HG03039 (cell line): Measurements from ENCODE around the gene TRIM52.
A peak's percentile ranks its signal among the peaks of the same experiment; 100 is the strongest.

Experiments
- ATAC-seq: cut with Tn5 transposase; IDR thresholded peaks from one replicate; pipeline ENCODE4 v1.9.1; 2021; ENCODE audit warnings: mild to moderate bottlenecking, moderate library complexity; ENCODE audit not compliant: unreplicated experiment

Gene TRIM52

DNA sequence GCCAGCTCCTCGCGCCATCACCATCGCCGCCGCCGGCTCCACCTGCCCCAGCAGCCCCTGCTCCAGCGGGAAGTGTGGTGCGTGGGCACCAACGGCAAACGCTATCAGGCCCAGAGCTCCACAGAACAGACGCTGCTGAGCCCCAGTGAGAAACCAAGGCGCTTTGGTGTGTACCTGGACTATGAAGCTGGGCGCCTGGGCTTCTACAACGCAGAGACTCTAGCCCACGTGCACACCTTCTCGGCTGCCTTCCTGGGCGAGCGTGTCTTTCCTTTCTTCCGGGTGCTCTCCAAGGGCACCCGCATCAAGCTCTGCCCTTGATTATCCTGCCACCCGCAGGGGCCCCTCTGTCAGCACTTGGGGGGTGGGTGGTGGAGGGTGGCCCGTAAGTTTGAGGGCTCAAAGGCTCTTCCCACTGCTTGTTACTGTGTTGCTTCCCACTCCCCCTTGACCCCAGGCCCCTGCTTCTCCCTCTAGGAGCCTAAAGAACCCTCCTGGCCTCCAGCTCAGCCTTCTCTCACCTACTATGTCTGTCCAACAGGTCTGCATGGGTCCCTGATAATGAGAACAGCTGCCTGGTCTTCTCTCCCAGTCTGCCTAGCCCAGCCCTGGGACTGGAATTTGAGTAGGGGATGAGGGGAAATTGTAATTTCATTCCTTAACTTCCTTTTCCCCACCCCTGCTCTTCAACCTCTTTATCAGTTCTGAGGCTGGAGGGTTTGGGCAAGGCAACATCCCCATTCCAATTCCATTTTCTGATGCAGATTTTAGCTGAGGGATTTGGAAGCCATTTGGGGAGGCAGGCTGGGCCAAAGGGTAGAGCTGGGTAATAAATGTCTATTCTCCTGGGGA lies 26.3 kb downstream of the TRIM52 start:
- ATAC-seq, result no peak

DNA sequence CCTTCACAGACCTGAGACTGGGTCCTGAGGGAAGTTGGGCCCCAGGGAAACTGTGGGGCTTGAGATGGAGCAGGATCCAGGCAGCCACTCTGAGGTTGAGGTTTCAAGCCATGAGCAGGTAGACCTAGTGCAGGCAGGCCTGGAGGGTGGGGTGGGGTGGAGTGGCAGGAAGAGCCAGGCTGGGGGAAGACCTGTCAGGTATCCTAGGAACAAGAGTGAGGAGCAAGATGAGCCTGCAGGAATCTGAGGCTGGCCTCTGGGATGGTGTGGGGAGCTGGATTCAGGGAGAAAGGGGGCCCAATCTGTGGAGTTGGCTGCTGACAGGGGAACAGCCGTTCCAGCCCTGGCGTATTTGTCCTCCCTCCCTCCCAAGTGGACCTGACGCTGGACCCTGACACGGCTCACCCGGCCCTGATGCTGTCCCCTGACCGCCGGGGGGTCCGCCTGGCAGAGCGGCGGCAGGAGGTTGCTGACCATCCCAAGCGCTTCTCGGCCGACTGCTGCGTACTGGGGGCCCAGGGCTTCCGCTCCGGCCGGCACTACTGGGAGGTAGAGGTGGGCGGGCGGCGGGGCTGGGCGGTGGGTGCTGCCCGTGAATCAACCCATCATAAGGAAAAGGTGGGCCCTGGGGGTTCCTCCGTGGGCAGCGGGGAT lies 27.0 kb downstream of the TRIM52 start:
- ATAC-seq, result no peak

DNA sequence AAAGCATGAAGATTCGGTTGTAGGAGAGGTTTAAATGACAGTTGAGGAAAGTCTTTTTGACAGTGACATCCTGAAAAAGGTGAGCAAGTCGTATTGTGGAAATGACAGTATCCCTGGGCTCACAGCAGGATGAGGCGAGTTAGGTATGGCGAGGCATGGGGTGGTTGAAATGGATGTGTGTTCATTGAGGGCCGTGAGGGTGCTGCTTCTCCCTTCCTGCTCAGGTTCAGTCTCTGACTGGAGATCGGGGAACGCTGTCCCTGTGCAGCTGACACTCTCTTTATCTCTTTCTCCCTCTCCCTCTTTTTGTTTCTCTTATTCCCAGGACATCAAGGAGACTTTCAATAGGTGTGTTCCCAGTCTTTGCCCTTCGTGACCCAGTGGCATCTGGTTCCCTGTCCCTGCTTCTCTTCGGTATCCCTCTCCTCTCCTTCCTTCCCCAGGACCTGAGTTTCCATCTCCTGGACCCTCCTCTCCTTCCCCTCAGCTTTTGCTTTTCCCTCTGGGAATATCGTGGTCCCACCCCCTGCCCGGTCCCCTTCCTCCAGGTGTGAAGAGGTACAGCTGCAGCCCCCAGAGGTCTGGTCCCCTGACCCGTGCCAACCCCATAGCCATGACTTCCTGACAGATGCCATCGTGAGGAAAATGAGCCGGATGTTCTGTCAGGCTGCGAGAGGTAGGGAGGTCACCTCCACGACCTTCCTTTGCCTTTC lies 27.7 kb downstream of the TRIM52 start:
- ATAC-seq, result no peak

DNA sequence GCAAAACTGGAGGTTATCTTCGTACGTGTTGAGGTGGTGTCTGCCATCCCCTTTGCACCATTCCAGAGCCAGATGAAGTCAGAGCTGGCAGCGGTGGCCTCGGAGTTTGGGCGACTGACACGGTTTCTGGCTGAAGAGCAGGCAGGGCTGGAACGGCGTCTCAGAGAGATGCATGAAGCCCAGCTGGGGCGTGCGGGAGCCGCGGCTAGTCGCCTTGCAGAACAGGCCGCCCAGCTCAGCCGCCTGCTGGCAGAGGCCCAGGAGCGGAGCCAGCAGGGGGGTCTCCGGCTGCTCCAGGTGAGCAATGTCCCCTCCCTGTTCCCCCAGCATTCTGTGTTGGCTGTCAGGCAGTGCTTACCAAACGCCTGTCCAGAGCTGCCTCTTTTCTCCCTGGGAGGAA lies 28.4 kb downstream of the TRIM52 start:
- ATAC-seq, result no peak

DNA sequence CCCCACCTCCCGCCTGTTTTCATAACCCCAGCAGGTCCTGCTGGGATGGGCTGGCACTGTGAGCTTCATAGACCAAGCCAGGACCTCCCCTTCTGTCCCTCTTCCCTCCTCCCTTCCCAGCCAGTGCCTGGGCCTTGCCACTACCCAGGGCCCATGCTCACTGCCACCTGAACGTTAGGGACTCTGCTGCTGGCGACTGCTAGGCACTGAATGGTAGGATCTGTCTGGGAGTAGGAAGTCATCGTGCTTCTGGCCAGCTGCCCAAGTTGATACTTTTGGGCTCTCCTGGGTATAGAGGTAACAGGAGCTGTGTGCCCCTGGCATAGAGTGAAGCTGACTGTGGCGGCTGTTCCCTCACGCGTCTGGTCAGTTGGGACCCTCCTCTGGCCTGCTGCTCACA lies 29.5 kb downstream of the TRIM52 start:
- ATAC-seq, result no peak

DNA sequence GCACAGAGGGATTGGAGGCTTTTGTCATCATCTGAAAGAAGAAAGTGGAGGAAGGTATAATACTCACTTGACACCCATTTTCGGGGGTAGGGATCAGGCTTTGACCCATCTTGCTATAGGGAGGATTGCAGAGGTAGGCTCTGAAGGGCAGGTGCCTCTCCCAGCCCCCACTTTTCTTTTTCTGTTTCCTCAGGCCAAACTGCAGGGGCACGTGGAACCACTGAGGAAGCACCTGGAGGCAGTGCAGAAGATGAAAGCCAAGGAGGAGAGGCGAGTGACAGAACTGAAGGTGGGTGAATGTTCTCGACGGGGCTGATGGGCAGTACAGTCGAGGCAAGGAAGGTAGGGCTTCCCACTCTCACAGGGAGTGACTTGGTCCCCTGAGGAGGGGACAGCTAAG lies 30.4 kb downstream of the TRIM52 start:
- ATAC-seq, result no peak

DNA sequence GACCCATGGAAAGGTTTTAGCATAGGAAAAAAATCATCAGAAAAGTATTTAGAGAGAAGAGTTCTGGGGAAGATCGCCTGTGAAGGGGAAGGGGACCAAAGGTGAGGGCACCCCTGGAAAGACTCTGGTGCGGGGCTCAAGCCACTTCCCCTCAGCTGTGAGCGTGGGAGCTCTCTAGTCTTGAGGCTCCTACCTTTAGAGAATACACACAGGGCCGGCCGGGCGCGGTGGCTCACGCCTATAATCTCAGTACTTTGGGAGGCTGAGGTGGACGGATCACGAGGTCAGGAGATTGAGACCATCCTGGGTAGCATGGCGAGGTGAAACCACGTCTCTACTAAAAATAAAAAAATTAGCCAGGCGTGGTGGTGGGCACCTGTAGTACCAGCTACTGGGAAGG lies 30.9 kb downstream of the TRIM52 start:
- no peak for ATAC-seq

DNA sequence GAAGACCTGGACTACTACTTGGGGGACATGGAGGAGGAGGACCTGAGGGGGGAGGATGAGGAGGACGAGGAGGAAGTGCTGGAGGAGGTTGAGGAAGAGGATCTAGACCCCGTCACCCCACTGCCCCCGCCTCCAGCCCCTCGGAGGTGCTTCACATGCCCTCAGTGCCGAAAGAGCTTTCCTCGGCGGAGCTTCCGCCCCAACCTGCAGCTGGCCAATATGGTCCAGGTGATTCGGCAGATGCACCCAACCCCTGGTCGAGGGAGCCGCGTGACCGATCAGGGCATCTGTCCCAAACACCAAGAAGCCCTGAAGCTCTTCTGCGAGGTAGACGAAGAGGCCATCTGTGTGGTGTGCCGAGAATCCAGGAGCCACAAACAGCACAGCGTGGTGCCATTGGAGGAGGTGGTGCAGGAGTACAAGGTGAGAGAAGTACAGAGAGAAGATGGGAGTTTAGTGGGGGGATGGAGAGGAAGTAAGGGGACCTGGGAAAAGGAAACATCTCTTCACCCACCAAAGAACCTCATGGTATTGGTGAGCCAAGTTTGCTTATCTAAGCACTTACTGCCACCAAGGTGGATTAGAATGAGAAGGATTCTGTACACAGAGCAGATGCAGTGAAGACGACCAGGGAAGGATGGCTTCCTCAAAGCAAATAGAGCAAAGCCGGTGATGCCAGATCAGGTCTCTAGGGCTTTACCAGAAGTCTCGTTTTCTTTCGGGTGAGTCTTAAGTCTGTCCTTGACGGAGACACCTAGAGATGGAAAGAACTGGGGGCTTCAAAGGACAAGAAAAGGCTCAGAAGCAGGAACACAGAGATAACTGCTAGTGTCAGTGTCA lies 36.3 kb downstream of the TRIM52 start:
- ATAC-seq, result no peak

DNA sequence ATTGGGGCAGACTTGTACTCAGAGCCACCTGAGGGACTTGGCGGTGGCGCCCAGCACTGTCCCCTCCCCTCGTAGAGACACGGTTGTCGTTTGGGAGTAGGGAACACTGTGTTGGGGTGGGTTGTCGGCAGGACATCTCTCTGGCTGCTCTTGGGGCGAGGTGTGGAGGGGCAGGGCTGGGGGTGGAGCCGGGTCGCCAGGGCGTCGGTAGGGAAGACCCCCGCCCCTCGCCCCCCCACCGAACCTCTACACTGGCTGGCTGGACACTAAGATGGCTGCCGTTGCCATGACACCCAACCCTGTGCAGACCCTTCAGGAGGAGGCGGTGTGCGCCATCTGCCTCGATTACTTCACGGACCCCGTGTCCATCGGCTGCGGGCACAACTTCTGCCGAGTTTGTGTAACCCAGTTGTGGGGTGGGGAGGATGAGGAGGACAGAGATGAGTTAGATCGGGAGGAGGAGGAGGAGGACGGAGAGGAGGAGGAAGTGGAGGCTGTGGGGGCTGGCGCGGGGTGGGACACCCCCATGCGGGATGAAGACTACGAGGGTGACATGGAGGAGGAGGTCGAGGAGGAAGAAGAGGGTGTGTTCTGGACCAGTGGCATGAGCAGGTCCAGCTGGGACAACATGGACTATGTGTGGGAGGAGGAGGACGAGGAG lies 37.1 kb downstream of the TRIM52 start:
- no peak for ATAC-seq

DNA sequence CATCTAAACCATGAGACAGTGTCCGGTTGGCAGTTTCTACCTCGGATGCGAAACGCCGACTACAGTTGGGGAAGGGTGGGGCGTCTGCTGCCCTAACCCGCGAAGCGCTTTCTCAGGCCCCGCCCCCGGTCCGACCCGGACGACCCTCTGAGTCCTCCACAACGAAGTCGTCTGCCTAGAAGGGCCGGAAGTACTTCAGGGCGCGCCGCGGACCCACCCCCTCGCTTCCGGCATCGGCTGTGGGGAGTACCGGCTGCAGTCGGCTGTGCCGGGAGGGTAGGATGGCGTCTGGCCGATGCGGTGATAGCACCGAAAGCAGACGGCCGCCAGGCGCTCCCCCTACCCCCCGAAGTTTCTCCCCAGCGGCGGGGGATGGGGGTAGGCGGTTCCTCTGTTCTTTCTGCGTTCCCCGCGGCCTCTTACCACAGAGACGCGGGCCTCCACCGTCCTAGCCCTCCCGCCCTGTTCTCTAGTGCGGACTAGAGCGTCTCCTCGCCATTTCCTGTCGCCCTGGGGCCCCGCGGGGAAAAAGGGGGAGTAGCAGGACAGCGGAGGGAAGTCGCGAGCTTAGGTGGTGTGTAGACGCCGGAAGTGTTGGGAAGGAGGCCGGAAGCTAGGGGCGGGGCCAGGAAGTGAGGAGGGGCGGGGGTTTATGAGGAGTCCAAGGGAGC lies 37.8 kb downstream of the TRIM52 start, which contains the start of gene TRIM41:
Gene TRIM41 (plus strand): TSS at position 224 of the 671 bp plus-strand sequence. CDS start 719 bp downstream, outside the sequence.
- ATAC-seq, result peak; percentile 66

DNA sequence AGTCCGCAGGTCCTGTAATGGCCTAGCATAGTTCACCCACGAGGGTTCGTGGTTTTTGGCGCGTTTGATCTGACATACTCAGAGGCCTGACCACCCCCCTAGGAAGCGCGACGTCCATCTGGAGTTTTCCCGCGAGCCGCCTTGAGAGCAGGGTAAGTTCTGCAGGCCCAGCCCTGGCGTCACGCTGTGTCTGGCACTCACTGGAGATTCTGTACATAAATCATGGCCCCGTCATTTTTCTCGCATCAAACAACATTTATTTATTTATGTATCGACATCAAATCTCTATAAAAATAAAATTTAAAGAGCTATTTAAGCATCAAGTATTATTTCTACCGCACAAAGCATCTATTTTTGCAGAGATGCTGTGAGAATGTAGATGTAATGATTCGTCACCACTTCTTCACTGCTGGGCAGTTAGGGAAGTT lies 38.3 kb downstream of the TRIM52 start:
- ATAC-seq, result no peak

DNA sequence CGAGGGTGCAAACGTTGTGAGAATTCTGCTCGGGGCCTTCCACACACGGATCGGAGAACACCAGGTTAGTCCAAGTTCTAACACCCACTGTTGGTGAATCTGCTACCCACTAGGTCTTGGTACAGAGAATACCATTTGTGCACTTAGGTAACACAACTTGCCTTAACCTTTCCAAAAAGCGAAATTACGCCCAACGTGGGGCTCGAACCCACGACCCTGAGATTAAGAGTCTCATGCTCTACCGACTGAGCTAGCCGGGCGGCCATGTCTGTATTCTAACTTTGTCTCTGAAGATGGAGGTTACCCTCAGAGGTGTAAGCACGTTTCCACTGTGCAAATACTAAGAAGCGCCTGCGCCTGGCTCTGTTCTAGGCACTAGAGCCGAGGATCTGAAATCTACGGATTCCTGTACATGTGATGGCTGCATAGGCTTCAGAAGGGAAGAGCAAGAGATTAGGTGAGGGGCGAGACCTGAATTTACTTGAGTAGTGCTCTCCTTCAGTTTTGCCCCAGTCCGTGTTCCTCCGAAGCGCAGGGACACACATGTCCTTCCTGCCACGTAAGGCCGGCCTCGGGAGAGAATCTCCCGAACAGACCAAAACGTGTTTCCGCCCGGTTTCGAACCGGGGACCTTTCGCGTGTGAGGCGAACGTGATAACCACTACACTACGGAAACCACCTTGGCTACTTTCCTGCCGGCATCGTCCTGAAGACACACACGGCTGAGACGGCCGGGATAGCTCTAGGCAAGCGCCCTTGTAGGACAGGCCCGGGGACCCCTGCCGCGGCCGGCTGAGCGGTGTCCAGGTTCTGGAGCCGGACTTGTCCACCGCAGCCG lies 38.9 kb downstream of the TRIM52 start:
- peak; percentile 29 for ATAC-seq

DNA sequence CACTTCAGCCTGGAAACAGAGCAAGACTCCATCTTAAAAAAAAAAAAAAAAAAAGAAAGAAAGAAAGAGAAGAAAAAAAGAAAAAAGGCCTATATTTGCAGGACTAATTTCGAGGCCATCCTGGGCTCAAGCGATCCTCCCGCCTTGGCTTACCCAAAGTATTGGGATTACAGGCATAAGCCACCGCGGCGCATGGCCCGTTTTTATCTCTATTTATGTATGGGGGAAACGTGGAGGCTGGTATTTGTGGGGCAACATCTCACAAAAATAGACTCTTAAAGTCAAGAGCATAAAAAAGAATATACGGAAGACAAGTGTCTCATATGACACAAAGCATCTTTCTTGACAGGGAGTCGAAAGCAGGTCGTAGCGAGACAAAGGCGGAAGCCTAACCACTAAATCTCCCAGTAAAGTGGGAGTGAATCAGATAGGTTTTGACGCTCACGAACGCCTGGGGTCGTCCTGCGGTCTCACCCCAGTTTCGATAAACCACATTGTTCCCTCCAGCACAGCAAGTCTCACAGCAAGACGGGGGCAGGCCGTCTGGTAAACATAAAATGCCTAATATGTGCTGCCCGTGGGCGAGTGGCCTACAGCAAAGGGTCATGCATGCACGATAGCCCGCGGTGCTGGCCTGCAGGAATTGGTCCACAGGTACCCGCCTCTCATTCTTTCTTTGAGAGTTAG lies 39.7 kb downstream of the TRIM52 start:
- ATAC-seq, result no peak

DNA sequence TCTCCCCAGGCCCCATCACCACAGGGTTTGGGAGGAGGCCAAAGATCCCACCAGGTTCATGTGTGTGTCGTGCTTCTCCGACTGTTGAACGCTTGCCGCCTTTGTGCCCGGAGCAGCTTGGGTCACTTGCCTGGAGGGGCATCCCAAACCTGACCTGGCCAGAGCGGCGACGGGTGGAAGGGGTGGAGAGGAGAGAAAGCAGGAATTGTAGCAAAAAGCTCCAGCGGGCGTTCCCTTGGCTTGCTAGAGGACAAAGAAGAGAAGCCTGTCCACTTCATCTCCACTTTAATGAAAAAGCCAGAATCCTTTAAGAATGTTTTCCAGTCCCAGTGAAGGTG lies 40.8 kb downstream of the TRIM52 start:
- ATAC-seq, result no peak

DNA sequence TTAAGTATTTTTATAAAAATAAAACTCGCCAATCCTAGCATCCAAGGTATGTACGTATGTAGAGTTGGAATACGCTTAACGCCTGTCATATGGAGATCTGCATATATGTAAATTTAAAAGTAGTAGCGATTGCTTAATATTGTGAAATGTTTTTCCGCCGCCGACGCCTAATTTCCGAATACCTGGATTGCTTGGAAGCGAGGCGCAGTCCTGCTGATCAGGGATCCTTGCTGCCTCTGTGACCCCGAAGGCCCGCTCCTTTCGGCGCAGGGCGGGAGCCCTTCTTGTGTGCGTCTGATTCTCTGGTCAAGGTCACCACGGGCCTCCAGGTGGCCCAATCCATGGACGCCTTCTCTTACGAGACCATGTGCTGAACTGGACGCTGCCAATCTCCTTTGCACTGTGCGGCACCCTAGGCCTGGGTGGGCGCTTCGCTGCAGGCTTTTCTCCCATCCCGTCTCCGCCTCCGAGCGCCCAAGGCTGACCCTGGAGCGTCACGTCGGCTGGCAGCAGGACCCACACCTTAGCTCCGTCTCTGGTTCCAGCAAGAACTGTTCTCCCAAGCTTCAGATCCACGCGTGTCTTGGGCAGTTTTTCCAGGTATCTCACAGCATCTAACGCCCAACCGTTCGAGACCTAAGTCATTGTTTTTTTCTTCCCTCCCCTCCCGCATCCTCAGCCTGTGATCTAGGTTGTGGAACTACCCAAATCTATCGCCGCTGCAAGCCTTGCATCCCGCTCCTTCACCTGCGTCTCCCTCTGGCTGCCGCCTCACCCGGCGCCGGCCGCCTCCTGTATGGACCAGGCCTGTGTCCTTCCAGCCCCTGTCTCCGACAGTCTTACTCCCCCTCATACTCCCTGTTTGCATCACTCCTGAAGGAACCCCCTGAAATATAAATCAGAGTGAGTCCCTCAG lies 41.4 kb downstream of the TRIM52 start:
- no peak for ATAC-seq

DNA sequence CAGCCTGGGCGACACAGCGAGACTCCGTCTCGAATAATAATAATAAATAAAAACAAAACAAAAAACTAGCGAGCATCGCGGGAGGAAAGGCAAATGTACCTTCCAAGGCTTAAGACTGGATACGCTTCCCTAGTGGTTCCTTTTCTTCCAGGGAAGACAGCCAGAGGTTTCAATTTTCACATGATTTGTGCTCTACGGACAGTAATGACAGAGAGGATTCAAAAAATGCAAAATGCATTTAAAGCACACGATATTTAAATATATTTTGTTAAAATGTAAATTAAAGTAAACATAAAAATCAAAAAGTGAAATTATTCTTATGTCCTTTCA lies 42.2 kb downstream of the TRIM52 start:
- ATAC-seq, result no peak

DNA sequence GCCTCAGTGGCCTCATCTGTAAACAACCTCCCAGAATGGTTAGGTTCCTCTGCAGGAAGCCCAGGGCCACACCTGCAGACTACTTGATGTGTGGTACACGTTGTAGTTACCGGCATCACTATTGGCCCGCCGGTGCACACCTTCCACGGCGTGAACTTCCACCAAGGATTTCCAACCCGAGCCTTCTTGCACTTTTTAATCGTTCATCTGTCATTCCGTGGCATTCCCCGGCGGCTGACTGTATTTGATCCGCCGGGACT lies 43.2 kb downstream of the TRIM52 start:
- ATAC-seq, result no peak
